ENCODE data around the gene CD47.

The CD47 gene

GRCh38 chr3:108131475-108132134 lies 40.8 kb upstream of the CD47 start:
- no peak for DNase-seq (ENCODE audit: low read depth)
- no peak overlapping the region for H3K4me3 ChIP-seq (ENCODE audit: control insufficient read depth, low read depth, low read length)

GRCh38 chr3:108130701-108131474 lies 40.1 kb upstream of the CD47 start:
- H3K4me3 ChIP-seq (ENCODE audit: control insufficient read depth, low read depth, low read length): no peak overlapping the region
- DNase-seq (ENCODE audit: low read depth): peak; percentile 71
- no peak for TF ChIP-seq CTCF (IDR thresholded peaks at IDR 0.05; ENCODE audit: control insufficient read depth, insufficient read depth, low read depth, low read length, missing control alignments)

More at GRCh38 chr3:108131475-108132134, 40.8 kb upstream of the CD47 start:
- no peak for TF ChIP-seq CTCF (IDR thresholded peaks at IDR 0.05; ENCODE audit: control insufficient read depth, insufficient read depth, low read depth, low read length, missing control alignments)

GRCh38 chr3:108130236-108130635 lies 39.4 kb upstream of the CD47 start:
- no peak for TF ChIP-seq CTCF (IDR thresholded peaks at IDR 0.05; ENCODE audit: control insufficient read depth, insufficient read depth, low read depth, low read length, missing control alignments)
- no peak overlapping the region for H3K4me3 ChIP-seq (ENCODE audit: control insufficient read depth, low read depth, low read length)
- no peak for DNase-seq (ENCODE audit: low read depth)

- TF ChIP-seq CTCF (IDR thresholded peaks at IDR 0.05; ENCODE audit: control insufficient read depth, insufficient read depth, low read depth, low read length, missing control alignments): no peak
- no peak overlapping the region for H3K4me3 ChIP-seq (ENCODE audit: control insufficient read depth, low read depth, low read length)
- no peak for DNase-seq (ENCODE audit: low read depth)
Observed at GRCh38 chr3:108127301-108127988, 36.6 kb upstream of the CD47 start.

DNA sequence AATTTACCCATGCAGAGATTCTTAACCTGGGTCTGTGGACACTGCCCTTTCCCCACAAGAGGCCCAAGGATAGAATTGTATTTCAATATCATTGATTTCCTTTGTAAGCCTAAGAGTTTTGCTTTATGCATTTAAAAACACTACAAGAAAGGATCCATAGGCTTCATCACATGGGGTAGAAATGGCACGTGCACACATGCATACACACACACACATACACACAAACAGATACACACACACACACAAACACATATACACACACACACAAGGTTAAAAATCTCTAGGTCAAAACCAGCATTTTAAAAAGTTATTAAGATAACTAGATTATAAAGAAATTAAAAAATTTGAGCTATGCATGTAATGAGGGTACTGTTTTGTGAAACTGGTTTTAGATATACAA lies 35.5 kb upstream of the CD47 start:
- no peak for DNase-seq (ENCODE audit: low read depth)
- H3K4me3 ChIP-seq (ENCODE audit: control insufficient read depth, low read depth, low read length): no peak overlapping the region
- TF ChIP-seq CTCF (IDR thresholded peaks at IDR 0.05; ENCODE audit: control insufficient read depth, insufficient read depth, low read depth, low read length, missing control alignments): no peak

- H3K4me3 ChIP-seq (ENCODE audit: control insufficient read depth, low read depth, low read length): no peak overlapping the region
- no peak for DNase-seq (ENCODE audit: low read depth)
- no peak for TF ChIP-seq CTCF (IDR thresholded peaks at IDR 0.05; ENCODE audit: control insufficient read depth, insufficient read depth, low read depth, low read length, missing control alignments)
Observed at GRCh38 chr3:108125550-108126071, 34.8 kb upstream of the CD47 start.
